GM11168 (cell line): ENCODE measurements around the gene XKR3.
"Not testable (repeated sequence)": the region's sequence is repeated elsewhere in the genome, so short reads cannot be mapped to it uniquely, and the experiment has no call there.

ENCODE experiments used
- in situ Hi-C: fragments of 300-500 bp; cut with MboI; formaldehyde crosslinking; loops from one replicate; pipeline ENCODE4 v1.12.0; 2022; ENCODE audit warnings: low sequenced_read_pairs; ENCODE audit not compliant: unreplicated experiment

Gene XKR3

GRCh38 chr22:16824716-16825687 lies at the start of gene XKR3:
XKR3 (minus strand) TSS chr22:16825411; CDS start chr22:16808073, 17,338 bp downstream.
- in situ Hi-C loops = no loop called here

GRCh38 chr22:16869640-16870039 lies 44.4 kb upstream of the XKR3 start:
- in situ Hi-C loops = not testable (repeated sequence)

GRCh38 chr22:16866167-16866566 lies 41.0 kb upstream of the XKR3 start:
- in situ Hi-C loops = no loop called here

GRCh38 chr22:16856851-16857250 lies 31.6 kb upstream of the XKR3 start:
- in situ Hi-C loops = not testable (repeated sequence)

- in situ Hi-C loops = no loop called here
Observed at GRCh38 chr22:16854631-16855030, 29.4 kb upstream of the XKR3 start.

GRCh38 chr22:16851268-16851996 lies 26.2 kb upstream of the XKR3 start:
- in situ Hi-C loops = not testable (repeated sequence)

- in situ Hi-C loops = no loop called here
Observed at GRCh38 chr22:16847271-16847670, 22.1 kb upstream of the XKR3 start.

GRCh38 chr22:16845881-16846280 lies 20.7 kb upstream of the XKR3 start:
- in situ Hi-C loops = no loop called here

- in situ Hi-C loops = no loop called here
Observed at GRCh38 chr22:16845465-16845864, 20.3 kb upstream of the XKR3 start.

- in situ Hi-C loops = no loop called here
Observed at GRCh38 chr22:16844529-16844928, 19.3 kb upstream of the XKR3 start.

- in situ Hi-C loops = no loop called here
Observed at GRCh38 chr22:16838073-16838472, 12.9 kb upstream of the XKR3 start.

GRCh38 chr22:16834971-16835370 lies 9.8 kb upstream of the XKR3 start:
- in situ Hi-C loops = no loop called here

- in situ Hi-C loops = no loop called here
Observed at GRCh38 chr22:16831257-16831656, 6.0 kb upstream of the XKR3 start.

GRCh38 chr22:16829985-16830384 lies 4.8 kb upstream of the XKR3 start:
- in situ Hi-C loops = no loop called here

- in situ Hi-C loops = no loop called here
Observed at GRCh38 chr22:16828876-16829275, 3.7 kb upstream of the XKR3 start.

- in situ Hi-C loops = no loop called here
Observed at GRCh38 chr22:16827506-16827905, 2.3 kb upstream of the XKR3 start.

- in situ Hi-C loops = no loop called here
Observed at GRCh38 chr22:16819249-16819648, 6.0 kb downstream of the XKR3 start.

- in situ Hi-C loops = no loop called here
Observed at GRCh38 chr22:16818538-16818937, 6.7 kb downstream of the XKR3 start.

GRCh38 chr22:16815073-16815472 lies 10.1 kb downstream of the XKR3 start:
- in situ Hi-C loops = no loop called here

GRCh38 chr22:16810188-16810802 lies 14.9 kb downstream of the XKR3 start:
- in situ Hi-C loops = no loop called here

- in situ Hi-C loops = no loop called here
Observed at GRCh38 chr22:16808744-16809143, 16.5 kb downstream of the XKR3 start.
